H1 (cell line): ENCODE results near the gene KDM1A. TPM values are rescaled to one million over a fixed set of nuclear protein-coding genes. Genes with fewer than 3 reads are reported as not detected.
"Not testable (repeated sequence)": the region's sequence is repeated elsewhere in the genome, so short reads cannot be mapped to it uniquely, and the experiment has no call there.

Source experiments
- CTCF ChIA-PET: fragments of 300-600 bp; sonication (Branson Sonifier 250); formaldehyde crosslinking; loops from one replicate; lab custom pipeline; 2021; ENCODE audit not compliant: partially characterized antibody; lab: Charles Lee
- POLR2A ChIA-PET: fragments of 300-600 bp; sonication (Branson Sonifier 250); formaldehyde crosslinking; loops from one replicate; lab custom pipeline; 2021; ENCODE audit warnings: inconsistent platforms; ENCODE audit not compliant: partially characterized antibody; lab: Charles Lee
- DNase-seq, 2 experiments: peaks; one replicate each; pipeline versions ENCODE4 v3.0.0 to v3.0.0-alpha.2; 2010 to 2022; ENCODE audit warnings: low spot score in 2 of 2, low read depth in 1 of 2, mixed read lengths in 1 of 2
- FAIRE-seq: peaks from 2 replicates; lab custom pipeline; 2011; peaks lifted over from hg19 to GRCh38; lab: Jason Lieb, UNC
- H2AFZ ChIP-seq: 2 replicates; pipeline ENCODE4 v1.8.1; 2012; ENCODE audit warnings: low read length, inconsistent platforms
- H2AK5ac ChIP-seq: 2 replicates; pipeline ENCODE4 v1.6.1; 2013; ENCODE audit warnings: low read depth, low read length
- H2BK120ac ChIP-seq: replicated peaks from 2 replicates; pipeline ENCODE3; 2013; ENCODE audit warnings: low read depth, low read length, inconsistent platforms
- H2BK12ac ChIP-seq: 2 replicates; pipeline ENCODE4 v1.6.1; 2013; ENCODE audit warnings: low read depth, low read length
- H2BK15ac ChIP-seq: 2 replicates; pipeline ENCODE4 v1.6.1; 2013; ENCODE audit warnings: low read length
- H2BK20ac ChIP-seq: 2 replicates; pipeline ENCODE4 v1.6.1; 2013; ENCODE audit warnings: low read length
- H2BK5ac ChIP-seq: 2 replicates; pipeline ENCODE4 v1.6.1; 2013; ENCODE audit warnings: low read depth, low read length
- H3K14ac ChIP-seq: 2 replicates; pipeline ENCODE4 v1.6.1; 2013; ENCODE audit warnings: inconsistent platforms; ENCODE audit not compliant: insufficient read length
- H3K18ac ChIP-seq: 2 replicates; pipeline ENCODE4 v1.6.1; 2013; ENCODE audit warnings: low read length; ENCODE audit errors: extremely low read depth
- H3K23ac ChIP-seq: 2 replicates; pipeline ENCODE4 v1.6.1; 2013; ENCODE audit warnings: inconsistent platforms; ENCODE audit not compliant: insufficient read length
- H3K23me2 ChIP-seq: 2 replicates; pipeline ENCODE4 v1.6.1; 2013; ENCODE audit warnings: low read depth, low read length
- H3K27ac ChIP-seq: 2 replicates; pipeline ENCODE4 v1.6.1; 2011; ENCODE audit warnings: low read depth, low read length, inconsistent platforms
- H3K27me3 ChIP-seq, 4 experiments: replicated peaks in 1 of 4; 1 replicate in 1 of 4; 2 replicates in 3 of 4; pipeline versions ENCODE4 v1.6.1 to v1.8.1; 2011 to 2013; ENCODE audit warnings: low read length in 3 of 4, mild to moderate bottlenecking in 3 of 4, inconsistent platforms in 2 of 4, mixed read lengths in 2 of 4, moderate library complexity in 1 of 4; ENCODE audit not compliant: control insufficient read depth in 3 of 4, insufficient read depth in 3 of 4; ENCODE audit errors: extremely low read depth in 1 of 4
- H3K36me3 ChIP-seq, 4 experiments: 2 replicates each; pipeline versions ENCODE4 v1.6.1 to v1.8.1; 2011 to 2013; ENCODE audit warnings: mild to moderate bottlenecking in 4 of 4, low read length in 3 of 4, moderate library complexity in 2 of 4, control low read depth in 1 of 4, inconsistent platforms in 1 of 4; ENCODE audit not compliant: insufficient read depth in 4 of 4, control insufficient read depth in 2 of 4
- H3K4ac ChIP-seq: replicated peaks from 2 replicates; pipeline ENCODE3; 2013; ENCODE audit warnings: low read length, low read depth, mixed read lengths, inconsistent platforms; ENCODE audit not compliant: insufficient read length
- H3K4me1 ChIP-seq, 4 experiments: replicated peaks in 1 of 4; 1 replicate in 1 of 4; 2 replicates in 3 of 4; pipeline versions ENCODE4 v1.6.1 to v1.8.1; 2011 to 2013; ENCODE audit warnings: low read length in 3 of 4, inconsistent platforms in 2 of 4, mixed read lengths in 1 of 4; ENCODE audit not compliant: insufficient read depth in 4 of 4, control insufficient read depth in 3 of 4
- H3K4me2 ChIP-seq, 2 experiments: 2 replicates each; pipeline versions ENCODE4 v1.6.1 to v1.8.1; 2011 to 2013; ENCODE audit warnings: low read depth in 2 of 2, low read length in 2 of 2, control low read depth in 1 of 2, inconsistent platforms in 1 of 2, mild to moderate bottlenecking in 1 of 2; ENCODE audit not compliant: insufficient read depth in 1 of 2
- H3K4me3 ChIP-seq, 4 experiments: fragments of 200-600, 300-600 bp in 1 of 4; sonication (generic), shearing (Covaris generic), sonication (Bioruptor Twin) in 1 of 4; 2 replicates each; pipeline versions ENCODE4 v1.5.1 to v1.8.1; 2011 to 2016; ENCODE audit warnings: low read length in 4 of 4, low read depth in 3 of 4, control low read depth in 2 of 4, inconsistent platforms in 2 of 4, mild to moderate bottlenecking in 2 of 4, mixed read lengths in 1 of 4, moderate library complexity in 1 of 4; ENCODE audit not compliant: insufficient read depth in 2 of 4; ENCODE audit errors: extremely low read depth in 1 of 4
- H3K56ac ChIP-seq: replicated peaks from 2 replicates; pipeline ENCODE3; 2013; ENCODE audit warnings: low read depth, mild to moderate bottlenecking, mixed read lengths, low read length, inconsistent platforms; ENCODE audit not compliant: insufficient read length
- H3K79me1 ChIP-seq: 2 replicates; pipeline ENCODE4 v1.6.1; 2013; ENCODE audit warnings: low read depth, low read length, control low read depth
- H3K79me2 ChIP-seq, 2 experiments: 2 replicates each; pipeline versions ENCODE4 v1.6.1 to v1.8.1; 2012 to 2013; ENCODE audit warnings: low read length in 2 of 2, mild to moderate bottlenecking in 2 of 2, inconsistent platforms in 1 of 2; ENCODE audit not compliant: insufficient read depth in 2 of 2, control insufficient read depth in 1 of 2
- H3K9ac ChIP-seq, 4 experiments: replicated peaks in 1 of 4; 1 replicate in 1 of 4; 2 replicates in 3 of 4; pipeline versions ENCODE4 v1.6.1 to v1.8.1; 2011 to 2013; ENCODE audit warnings: low read depth in 3 of 4, low read length in 3 of 4, control low read depth in 2 of 4, mild to moderate bottlenecking in 2 of 4, moderate library complexity in 2 of 4, inconsistent platforms in 1 of 4; ENCODE audit errors: extremely low read depth in 1 of 4
- H3K9me3 ChIP-seq, 2 experiments: 2 replicates each; pipeline versions ENCODE4 v1.6.1 to v1.8.1; 2012 to 2013; ENCODE audit warnings: mild to moderate bottlenecking in 2 of 2, moderate library complexity in 2 of 2, control low read depth in 1 of 2, inconsistent platforms in 1 of 2, low read depth in 1 of 2, low read length in 1 of 2, mixed read lengths in 1 of 2; ENCODE audit not compliant: insufficient read depth in 2 of 2
- H4K20me1 ChIP-seq, 2 experiments: replicated peaks in 1 of 2; 2 replicates each; pipeline versions ENCODE3 to v1.8.1; 2011 to 2013; ENCODE audit warnings: inconsistent platforms in 2 of 2, low read length in 2 of 2, mild to moderate bottlenecking in 1 of 2; ENCODE audit not compliant: insufficient read depth in 2 of 2, control insufficient read depth in 1 of 2
- H4K5ac ChIP-seq: 2 replicates; pipeline ENCODE4 v1.6.1; 2013; ENCODE audit warnings: low read length, low read depth, mixed read lengths, inconsistent platforms; ENCODE audit not compliant: insufficient read length
- H4K8ac ChIP-seq: 2 replicates; pipeline ENCODE4 v1.8.0; 2013; ENCODE audit warnings: mild to moderate bottlenecking, moderate library complexity, low read length, inconsistent platforms; ENCODE audit not compliant: insufficient read depth; ENCODE audit errors: extremely low read depth
- H4K91ac ChIP-seq: replicated peaks from 2 replicates; pipeline ENCODE3; 2013; ENCODE audit warnings: low read length, mixed read lengths, inconsistent platforms; ENCODE audit not compliant: insufficient read length
- WGBS, 2 experiments: shearing (Covaris generic) in 1 of 2; methylation state at CpG; one replicate each; pipeline versions ENCODE4 v1.1.6 to v1.1.7; 2013 to 2015; ENCODE audit warnings: low lambda C conversion rate in 2 of 2, mixed read lengths in 2 of 2, inconsistent platforms in 1 of 2, low coverage in 1 of 2, missing lambda C conversion rate in 1 of 2; ENCODE audit not compliant: insufficient replicate concordance in 2 of 2, insufficient coverage in 1 of 2, insufficient read length in 1 of 2; ENCODE audit errors: extremely low coverage in 1 of 2, missing lambda C conversion rate in 1 of 2; 5-methylcytosine and 5-hydroxymethylcytosine counted together
- polyA plus RNA-seq, 7 experiments: library from polyadenylated mRNA; depleted of rRNA in 3 of 7; stranded (reverse) in 5 of 7; unstranded in 2 of 7; fragments of >200 nt in 5 of 7; fragments of 200-250 nt in 2 of 7; gene quantifications; 1 replicate in 5 of 7; 2 replicates in 1 of 7; 4 replicates in 1 of 7; pipeline versions ENCODE4 v1.2.1 to v1.2.3, GENCODE V29; 2011 to 2013; ENCODE audit warnings: missing spikeins in 2 of 7, mixed read lengths in 2 of 7
- total RNA-seq: library from RNA; stranded (reverse); fragmentation: NEBNext Ultra II Directional; extraction: Animal tissue kit (Norgen Biotek cat#: 25700); gene quantifications from 2 replicates; pipeline ENCODE4 v1.2.1, GENCODE V29; 2021

The KDM1A gene
- total and polyA plus RNA-seq, 2 of the 8 experiments (the other 6 are each of a cell fraction or from before 2014, with no cell fraction given), result 216 to 275 TPM

GRCh38 chr1:23002218-23002617 is 17.1 kb upstream of the KDM1A start:
- DNase-seq, H4K91ac ChIP-seq, H2AK5ac ChIP-seq, H4K8ac ChIP-seq, H2BK120ac ChIP-seq, H3K4me2 ChIP-seq, H3K14ac ChIP-seq, H2AFZ ChIP-seq, H3K4me3 ChIP-seq, H3K27me3 ChIP-seq, H2BK5ac ChIP-seq, H3K79me1 ChIP-seq, H4K5ac ChIP-seq, H3K27ac ChIP-seq, H2BK20ac ChIP-seq, H2BK15ac ChIP-seq, POLR2A ChIA-PET, H3K9ac ChIP-seq, H3K23ac ChIP-seq, FAIRE-seq, H3K56ac ChIP-seq, H3K9me3 ChIP-seq, H3K4ac ChIP-seq, H2BK12ac ChIP-seq, CTCF ChIA-PET, H3K79me2 ChIP-seq, H3K18ac ChIP-seq, H3K23me2 ChIP-seq, H3K4me1 ChIP-seq, H3K36me3 ChIP-seq, H4K20me1 ChIP-seq: not testable (repeated sequence)
- 97% methylated on average over 7 of the region's 7 CpGs; no CpG with 5 or more reads in 1 of the 2 experiments for WGBS, 2 experiments
